ENCODE measurements around the gene CAMKK2. TPM values are rescaled to one million over a fixed set of nuclear protein-coding genes. Genes with fewer than 3 reads are reported as not detected.

CAMKK2 gene
- total RNA-seq, 1 experiment from 2014 or later = 24.7 TPM

GRCh38 chr12:121241156-121241970 lies 55.1 kb downstream of the CAMKK2 start:
- no peak overlapping the region for H2AK5ac ChIP-seq (ENCODE audit: insufficient read length, low read length)
- no peaks in the 10 kb centered on the region for H3K9me3 ChIP-seq (ENCODE audit: control insufficient read depth, low read depth, low read length)
- H3K4me2 ChIP-seq (ENCODE audit: insufficient read depth, insufficient read length, low read length) = no peak overlapping the region
- no peak overlapping the region for H4K8ac ChIP-seq (replicated peaks; ENCODE audit: insufficient read length, low read depth, low read length)
- no peak overlapping the region for H3T11ph ChIP-seq (ENCODE audit: low read length)
- H3K27me3 ChIP-seq (ENCODE audit: insufficient read depth, low read length) = no peaks in the 10 kb centered on the region
- H3K27ac ChIP-seq (ENCODE audit: insufficient read length, low read depth, low read length) = no peak overlapping the region
- no peaks in the 10 kb centered on the region for H3K79me1 ChIP-seq (ENCODE audit: insufficient read depth, low read depth, low read length, poor library complexity, severe bottlenecking)
- no CpG with 5 or more reads among the region's 17 CpGs for WGBS (ENCODE audit: extremely low coverage, insufficient read length, low lambda C conversion rate)
- H3K4ac ChIP-seq (ENCODE audit: low read depth, low read length) = no peak overlapping the region
- no peak overlapping the region for H3K23ac ChIP-seq (ENCODE audit: insufficient read length, low read depth, low read length)
- H2BK5ac ChIP-seq (ENCODE audit: insufficient read length, low read length) = peak overlapping the region; percentile 26
- no peak overlapping the region for H3K56ac ChIP-seq (ENCODE audit: insufficient read length, low read depth, low read length)
- Mint-ChIP-seq H3K4me1 (peaks cover 25 to 35% of the 10 kb centered on the region in 2 experiments), H3K27me3 (ENCODE audit: low read depth) (no peaks in the 10 kb centered on the region), H3K9me3 (no peaks in the 10 kb centered on the region), H3K27ac (peak overlapping the region in 2 of 3 experiments; percentile 4 to 91; a peak in 3 of 7 replicates), H3K4me3 (no peak overlapping the region), H3K36me3 (ENCODE audit: insufficient read depth in 1 of 3, low read depth in 3 of 3) (peaks cover 14 to 24% (median 21%) of the 10 kb centered on the region in 3 experiments; a peak in 6 of 7 replicates)
- H3K23me2 ChIP-seq (ENCODE audit: insufficient read length, low read depth, low read length, poor library complexity, severe bottlenecking) = no peaks in the 10 kb centered on the region
- no peak overlapping the region for H2AFZ ChIP-seq (ENCODE audit: low read length)
- no peak overlapping the region for H3K18ac ChIP-seq (ENCODE audit: insufficient read length, low read depth, low read length)
- H2BK120ac ChIP-seq (ENCODE audit: low read depth, low read length, poor library complexity, severe bottlenecking) = no peak overlapping the region
- H2BK15ac ChIP-seq (ENCODE audit: low read depth, low read length) = no peak overlapping the region
- H4K91ac ChIP-seq (ENCODE audit: insufficient read length, low read depth, low read length) = no peak overlapping the region
- H3K4me1 ChIP-seq (ENCODE audit: insufficient read depth, low read length) = peaks cover 3% of the 10 kb centered on the region; the same call in 1 of the 2 replicates
- DNase-seq = no peak
- H2BK12ac ChIP-seq (ENCODE audit: insufficient read length, low read depth, low read length) = no peak overlapping the region
- H3K14ac ChIP-seq (ENCODE audit: insufficient read depth, low read length) = no peak overlapping the region
- no peaks in the 10 kb centered on the region for H4K20me1 ChIP-seq (ENCODE audit: control insufficient read depth, insufficient read depth, insufficient read length)
- no peaks in the 10 kb centered on the region for H3K79me2 ChIP-seq (ENCODE audit: insufficient read depth, low read length)
- H2BK20ac ChIP-seq (ENCODE audit: low read depth, low read length, poor library complexity, severe bottlenecking) = no peak overlapping the region
- H3K9ac ChIP-seq (ENCODE audit: extremely low read depth, insufficient read length, low read length) = no peak overlapping the region
- no peak overlapping the region for H4K5ac ChIP-seq (ENCODE audit: insufficient read length, low read depth, low read length)
- no peak for TF ChIP-seq CTCF (conservative IDR thresholded peaks at IDR 0.05)
